ENCODE measurements around the gene SIM2. TPM values are rescaled to one million over a fixed set of nuclear protein-coding genes. Genes with fewer than 3 reads are reported as not detected.

Gene SIM2
- total RNA-seq, 1 experiment from 2014 or later: not detected

DNA sequence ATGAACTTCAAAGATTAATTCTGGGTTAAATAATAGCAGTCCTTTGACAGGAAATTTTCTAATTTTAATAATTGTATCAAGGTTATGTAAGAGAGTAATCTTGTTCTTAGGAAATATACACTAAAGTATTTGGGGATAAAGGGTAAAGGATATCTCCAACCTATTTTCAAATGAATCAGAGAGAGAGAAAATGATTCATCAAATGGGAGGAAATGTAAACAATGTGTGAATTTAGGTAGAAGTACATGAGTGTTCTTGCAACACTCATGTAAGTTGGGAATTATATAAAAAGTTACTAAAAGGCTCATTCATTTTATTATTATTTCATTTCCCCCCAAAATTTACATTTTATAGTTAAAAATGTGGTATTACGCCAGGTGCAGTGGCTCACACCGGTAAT, 20.4 kb upstream of the SIM2 start:
- no peak overlapping the region for H3K9ac ChIP-seq (ENCODE audit: extremely low read depth, insufficient read length, low read length)
- no peak overlapping the region for H3K18ac ChIP-seq (ENCODE audit: insufficient read length, low read depth, low read length)
- no peak overlapping the region for H3K14ac ChIP-seq (ENCODE audit: insufficient read depth, low read length)
- H3K27ac ChIP-seq (ENCODE audit: insufficient read length, low read depth, low read length): no peak overlapping the region
- Mint-ChIP-seq H3K36me3 (ENCODE audit: insufficient read depth in 1 of 3, low read depth in 3 of 3) (peaks cover 1 to 26% (median 10%) of the 10 kb centered on the region in 3 experiments; a peak in 5 of 7 replicates), H3K4me1 (peaks cover 13 to 15% of the 10 kb centered on the region in 2 experiments), H3K4me3 (no peak overlapping the region), H3K9me3 (peaks cover 20 to 29% of the 10 kb centered on the region in 2 experiments), H3K27ac (no peak overlapping the region), H3K27me3 (ENCODE audit: low read depth) (peaks cover 97% of the 10 kb centered on the region)
- no peak for DNase-seq
- TF ChIP-seq CTCF (conservative IDR thresholded peaks at IDR 0.05): no peak
- H4K20me1 ChIP-seq (ENCODE audit: control insufficient read depth, insufficient read depth, insufficient read length): no peaks in the 10 kb centered on the region
- no peak overlapping the region for H3T11ph ChIP-seq (ENCODE audit: low read length)
- no peak overlapping the region for H2BK20ac ChIP-seq (ENCODE audit: low read depth, low read length, poor library complexity, severe bottlenecking)
- H2AFZ ChIP-seq (ENCODE audit: low read length): no peak overlapping the region
- H2BK12ac ChIP-seq (ENCODE audit: insufficient read length, low read depth, low read length): no peak overlapping the region
- H4K5ac ChIP-seq (ENCODE audit: insufficient read length, low read depth, low read length): no peak overlapping the region
- no peak overlapping the region for H2BK15ac ChIP-seq (ENCODE audit: low read depth, low read length)
- no peak overlapping the region for H2AK5ac ChIP-seq (ENCODE audit: insufficient read length, low read length)
- H3K23ac ChIP-seq (ENCODE audit: insufficient read length, low read depth, low read length): no peak overlapping the region
- H3K79me2 ChIP-seq (ENCODE audit: insufficient read depth, low read length): no peaks in the 10 kb centered on the region
- H2BK120ac ChIP-seq (ENCODE audit: low read depth, low read length, poor library complexity, severe bottlenecking): no peak overlapping the region
- H3K4me2 ChIP-seq (ENCODE audit: insufficient read depth, insufficient read length, low read length): no peak overlapping the region
- H3K4me1 ChIP-seq (ENCODE audit: insufficient read depth, low read length): no peaks in the 10 kb centered on the region
- H3K9me3 ChIP-seq (ENCODE audit: control insufficient read depth, low read depth, low read length): no peaks in the 10 kb centered on the region
- H3K56ac ChIP-seq (ENCODE audit: insufficient read length, low read depth, low read length): no peak overlapping the region
- H3K79me1 ChIP-seq (ENCODE audit: insufficient read depth, low read depth, low read length, poor library complexity, severe bottlenecking): no peaks in the 10 kb centered on the region
- H4K91ac ChIP-seq (ENCODE audit: insufficient read length, low read depth, low read length): no peak overlapping the region
- no peak overlapping the region for H2BK5ac ChIP-seq (ENCODE audit: insufficient read length, low read length)
- no peak overlapping the region for H4K8ac ChIP-seq (replicated peaks; ENCODE audit: insufficient read length, low read depth, low read length)
- no CpG with 5 or more reads among the region's 2 CpGs for WGBS (ENCODE audit: extremely low coverage, insufficient read length, low lambda C conversion rate)
- no peaks in the 10 kb centered on the region for H3K27me3 ChIP-seq (ENCODE audit: insufficient read depth, low read length)
- H3K4ac ChIP-seq (ENCODE audit: low read depth, low read length): no peak overlapping the region
- no peaks in the 10 kb centered on the region for H3K23me2 ChIP-seq (ENCODE audit: insufficient read length, low read depth, low read length, poor library complexity, severe bottlenecking)

Data from H9 (cell line).